Suprapubic skin (tissue), 2 donors: Measurements from ENCODE around the gene ZBTB40.

ENCODE experiments used
- EP300 ChIP-seq: sonication (generic); formaldehyde crosslinking; IDR thresholded peaks from one replicate; pipeline ENCODE4 v1.6.1; 2017; ENCODE audit warnings: antibody characterized with exemption
- POLR2A ChIP-seq, 2 donors: fragments of 450-650 bp; IDR thresholded peaks; one replicate each; pipeline ENCODE4 v1.6.1; 2017; ENCODE audit warnings: antibody characterized with exemption in 2 of 2, mild to moderate bottlenecking in 2 of 2, moderate library complexity in 2 of 2

GRCh38 chr1:22471078-22471477, 19.4 kb downstream of the ZBTB40 start:
- TF ChIP-seq EP300 (no peak), POLR2A (IDR thresholded peaks at IDR 0.05) (no peak)
